ENCODE data around the gene WASHC4.

The WASHC4 gene

DNA sequence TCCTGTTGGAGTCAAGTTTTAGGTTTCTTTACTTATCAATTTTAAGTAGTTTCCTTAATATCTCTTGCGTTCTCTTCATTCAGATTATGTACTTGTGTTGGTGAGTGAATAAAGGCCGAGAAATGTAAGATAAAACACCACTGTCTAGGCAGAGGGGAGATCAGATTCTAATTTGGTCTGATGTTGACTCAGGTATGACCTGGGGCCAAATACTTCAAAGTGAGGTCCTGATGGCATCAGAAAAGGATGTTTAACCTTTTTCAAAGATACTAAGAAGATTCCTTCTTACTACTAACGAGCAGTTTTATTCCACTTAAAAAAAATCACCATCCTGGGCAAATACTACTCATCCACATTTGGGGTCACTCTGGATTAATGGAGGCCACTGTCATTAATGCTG is 101.6 kb downstream of the WASHC4 start:
- no peak for DNase-seq

DNA sequence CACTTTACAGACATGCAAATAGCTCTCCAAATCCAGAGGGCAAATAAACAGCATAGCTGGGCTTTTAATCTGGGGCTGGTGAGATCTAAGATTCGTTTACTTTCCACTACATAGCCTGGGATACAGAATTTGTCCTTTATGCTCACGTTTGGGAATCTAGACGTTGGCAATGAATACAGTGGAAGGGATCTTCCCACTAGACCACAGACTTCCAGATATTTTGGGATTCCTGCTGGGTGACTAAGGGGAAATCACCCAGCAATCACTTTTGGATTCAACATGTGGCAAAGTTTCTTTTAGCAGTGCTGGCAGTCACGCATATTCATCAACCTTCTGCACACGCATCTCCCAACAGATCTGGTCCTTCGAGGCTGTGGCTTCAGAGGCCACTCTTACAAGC is 104.9 kb downstream of the WASHC4 start:
- DNase-seq = no peak

DNA sequence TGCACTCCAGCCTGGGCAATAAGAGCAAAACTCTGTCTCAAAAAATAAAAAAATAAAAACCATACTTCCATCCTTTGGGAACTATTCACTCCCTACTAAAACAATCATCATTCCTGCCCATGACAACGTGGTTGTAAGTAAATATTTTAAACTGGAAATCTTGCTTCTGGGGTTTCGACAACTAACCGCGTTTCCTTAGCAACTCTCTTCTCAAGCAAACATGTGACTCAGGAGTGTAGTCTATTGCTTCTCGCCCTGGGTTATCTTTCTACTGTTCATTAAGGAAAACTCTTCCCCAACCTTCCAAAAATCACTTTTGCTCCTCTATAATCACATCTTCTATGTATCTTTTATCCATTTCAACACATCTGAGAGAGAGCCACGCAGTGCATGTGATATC is 106.6 kb downstream of the WASHC4 start:
- DNase-seq = no peak

DNA sequence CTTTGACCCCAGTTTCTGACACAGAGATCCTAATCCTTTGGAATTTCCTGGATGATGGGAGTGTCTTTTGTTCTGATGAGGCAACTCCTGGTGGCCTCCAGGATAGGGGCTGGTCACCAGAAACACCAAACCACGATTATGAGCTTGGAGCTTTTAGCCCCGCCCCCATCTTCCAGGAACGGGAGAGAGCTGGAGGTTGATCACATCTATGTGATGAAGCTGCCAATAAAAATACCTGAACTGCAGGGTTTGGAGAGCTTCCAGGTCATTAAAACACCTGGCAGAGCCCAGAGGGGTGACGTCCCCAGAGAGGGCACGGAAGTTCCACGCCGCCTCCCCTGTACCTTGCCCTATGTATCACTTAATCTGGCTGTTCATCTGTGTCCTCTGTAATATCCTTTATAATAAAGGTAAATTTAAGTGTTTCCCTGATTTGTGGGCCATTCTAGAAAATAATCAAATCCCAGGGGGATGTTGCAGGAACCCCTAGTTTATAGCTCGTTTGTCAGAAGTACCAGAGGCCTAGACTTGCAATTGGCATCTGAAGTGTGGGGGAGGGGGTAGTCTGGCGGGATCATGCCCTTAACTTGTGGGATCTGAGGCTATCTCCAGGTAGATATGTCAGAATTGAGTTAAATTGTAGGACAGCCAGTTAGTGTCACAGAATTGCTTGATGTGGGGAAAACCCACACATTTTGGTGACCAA is 107.3 kb downstream of the WASHC4 start:
- DNase-seq = no peak

GRCh38 chr12:105218434-105218833 is 110.9 kb downstream of the WASHC4 start:
- DNase-seq = no peak

Data from NCI-H1417 treated with DMSO at 0.1 percent for 48 hours (cell line).